GM18519 (cell line): Measurements from ENCODE around the gene PCDHA4.
"Not testable (repeated sequence)": the region's sequence is repeated elsewhere in the genome, so short reads cannot be mapped to it uniquely, and the experiment has no call there.

Experiments used
- ATAC-seq: cut with Tn5 transposase; IDR thresholded peaks from one replicate; pipeline ENCODE4 v1.9.1; 2021; ENCODE audit warnings: mild to moderate bottlenecking, moderate library complexity; ENCODE audit not compliant: unreplicated experiment, low FRiP score

Gene PCDHA4

DNA sequence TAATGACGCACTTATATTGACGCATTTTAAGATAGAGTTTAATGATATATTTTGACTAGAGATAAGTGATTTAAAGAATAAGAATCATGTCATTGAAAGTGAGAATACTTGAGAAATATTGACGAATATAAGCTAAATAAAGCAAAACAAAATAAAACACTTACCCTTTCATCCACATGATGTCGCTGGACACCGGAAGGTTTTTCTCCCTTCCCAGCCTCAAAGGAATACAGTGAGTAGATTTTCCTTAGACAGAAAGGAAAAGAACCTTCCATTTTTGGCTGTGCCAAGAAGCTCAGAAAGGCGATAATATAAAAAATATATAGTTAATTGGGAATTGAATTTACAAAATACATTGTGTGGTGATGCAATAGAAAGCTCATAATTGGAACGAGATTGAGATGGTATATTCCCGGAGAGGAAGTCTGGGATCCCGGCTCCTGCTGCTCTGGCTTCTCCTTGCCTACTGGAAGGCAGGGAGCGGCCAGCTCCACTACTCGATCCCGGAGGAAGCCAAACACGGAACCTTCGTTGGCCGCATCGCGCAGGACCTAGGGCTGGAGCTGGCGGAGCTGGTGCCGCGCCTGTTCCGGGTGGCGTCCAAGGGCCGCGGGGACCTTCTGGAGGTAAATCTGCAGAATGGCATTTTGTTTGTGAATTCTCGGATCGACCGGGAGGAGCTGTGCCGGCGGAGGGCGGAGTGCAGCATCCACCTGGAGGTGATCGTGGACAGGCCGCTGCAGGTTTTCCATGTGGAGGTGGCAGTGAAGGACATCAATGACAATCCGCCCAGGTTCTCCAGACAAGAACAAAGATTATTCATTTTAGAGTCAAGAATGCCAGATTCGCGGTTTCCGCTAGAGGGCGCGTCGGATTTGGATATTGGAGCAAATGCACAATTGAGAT lies 14.8 kb downstream of the PCDHA4 start, which contains the start of gene PCDHA5:
Gene PCDHA5, plus strand, starts transcription at position 239 of the 906 bp plus-strand sequence.
- ATAC-seq, result no peak

DNA sequence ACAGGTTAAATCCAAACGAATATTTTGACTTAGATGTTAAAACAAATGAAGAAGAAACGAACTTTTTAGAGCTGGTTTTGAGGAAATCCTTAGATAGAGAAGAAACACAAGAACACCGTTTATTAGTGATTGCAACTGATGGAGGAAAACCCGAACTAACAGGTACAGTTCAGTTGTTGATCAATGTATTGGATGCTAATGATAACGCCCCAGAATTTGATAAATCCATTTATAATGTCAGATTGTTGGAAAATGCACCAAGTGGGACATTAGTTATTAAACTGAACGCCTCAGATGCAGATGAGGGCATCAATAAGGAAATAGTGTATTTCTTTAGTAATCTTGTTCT lies 15.4 kb downstream of the PCDHA4 start:
- no peak for ATAC-seq

DNA sequence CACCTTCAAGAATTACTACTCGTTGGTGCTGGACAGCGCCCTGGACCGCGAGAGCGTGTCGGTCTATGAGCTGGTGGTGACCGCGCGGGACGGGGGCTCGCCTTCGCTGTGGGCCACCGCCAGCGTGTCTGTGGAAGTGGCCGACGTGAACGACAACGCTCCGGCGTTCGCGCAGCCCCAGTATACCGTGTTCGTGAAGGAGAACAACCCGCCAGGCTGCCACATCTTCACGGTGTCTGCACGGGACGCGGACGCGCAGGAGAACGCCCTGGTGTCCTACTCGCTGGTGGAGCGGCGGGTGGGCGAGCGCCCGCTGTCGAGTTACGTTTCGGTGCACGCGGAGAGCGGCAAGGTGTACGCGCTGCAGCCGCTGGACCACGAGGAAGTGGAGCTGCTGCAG lies 16.1 kb downstream of the PCDHA4 start:
- ATAC-seq, result not testable (repeated sequence)

DNA sequence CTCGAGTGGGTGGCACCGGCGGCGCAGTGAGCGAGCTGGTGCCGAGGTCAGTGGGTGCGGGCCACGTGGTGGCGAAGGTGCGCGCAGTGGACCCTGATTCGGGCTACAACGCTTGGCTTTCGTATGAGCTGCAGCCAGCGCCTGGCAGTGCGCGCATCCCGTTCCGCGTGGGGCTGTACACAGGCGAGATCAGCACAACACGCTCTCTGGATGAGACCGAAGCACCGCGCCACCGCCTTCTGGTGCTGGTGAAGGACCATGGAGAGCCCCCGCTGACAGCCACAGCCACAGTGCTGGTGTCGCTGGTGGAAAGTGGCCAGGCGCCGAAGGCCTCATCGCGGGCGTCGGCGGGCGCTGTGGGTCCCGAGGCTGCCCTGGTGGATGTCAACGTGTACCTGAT lies 16.6 kb downstream of the PCDHA4 start:
- no peak for ATAC-seq

DNA sequence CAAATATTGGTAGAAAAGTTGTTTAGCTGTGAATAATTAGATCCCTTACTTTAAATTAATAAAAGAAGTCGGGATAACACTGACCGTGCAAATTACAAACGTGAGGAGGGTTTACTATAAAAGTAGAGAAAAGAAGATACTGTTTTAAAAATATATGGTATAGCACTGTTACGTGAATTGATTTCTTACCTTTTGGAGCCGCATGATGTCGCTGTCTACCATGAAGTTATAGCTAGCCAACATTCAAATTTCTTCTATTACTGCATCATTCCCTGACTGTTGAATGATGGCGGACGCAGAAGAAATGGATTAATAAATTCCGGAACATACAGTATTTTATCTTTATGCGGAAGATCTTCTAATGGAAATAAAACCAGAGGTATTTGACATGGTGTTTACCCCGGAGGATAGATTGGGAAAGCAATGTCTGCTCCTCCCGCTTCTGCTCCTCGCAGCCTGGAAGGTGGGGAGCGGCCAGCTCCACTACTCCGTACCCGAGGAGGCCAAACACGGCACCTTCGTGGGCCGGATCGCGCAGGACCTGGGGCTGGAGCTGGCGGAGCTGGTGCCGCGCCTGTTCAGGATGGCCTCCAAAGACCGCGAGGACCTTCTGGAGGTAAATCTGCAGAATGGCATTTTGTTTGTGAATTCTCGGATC lies 21.0 kb downstream of the PCDHA4 start, which contains the start of gene PCDHA6:
Gene PCDHA6, plus strand, starts transcription at position 257 of the 658 bp plus-strand sequence. Its CDS starts 132 bp downstream, at position 389.
- no peak for ATAC-seq

DNA sequence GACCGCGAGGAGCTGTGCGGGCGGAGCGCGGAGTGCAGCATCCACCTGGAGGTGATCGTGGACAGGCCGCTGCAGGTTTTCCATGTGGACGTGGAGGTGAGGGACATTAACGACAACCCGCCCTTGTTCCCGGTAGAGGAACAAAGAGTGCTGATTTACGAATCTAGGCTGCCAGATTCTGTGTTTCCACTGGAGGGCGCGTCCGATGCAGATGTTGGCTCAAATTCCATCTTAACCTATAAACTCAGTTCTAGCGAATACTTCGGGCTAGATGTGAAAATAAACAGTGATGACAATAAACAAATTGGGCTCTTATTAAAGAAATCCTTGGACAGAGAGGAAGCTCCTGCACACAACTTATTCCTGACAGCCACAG lies 21.5 kb downstream of the PCDHA4 start:
- no peak for ATAC-seq

DNA sequence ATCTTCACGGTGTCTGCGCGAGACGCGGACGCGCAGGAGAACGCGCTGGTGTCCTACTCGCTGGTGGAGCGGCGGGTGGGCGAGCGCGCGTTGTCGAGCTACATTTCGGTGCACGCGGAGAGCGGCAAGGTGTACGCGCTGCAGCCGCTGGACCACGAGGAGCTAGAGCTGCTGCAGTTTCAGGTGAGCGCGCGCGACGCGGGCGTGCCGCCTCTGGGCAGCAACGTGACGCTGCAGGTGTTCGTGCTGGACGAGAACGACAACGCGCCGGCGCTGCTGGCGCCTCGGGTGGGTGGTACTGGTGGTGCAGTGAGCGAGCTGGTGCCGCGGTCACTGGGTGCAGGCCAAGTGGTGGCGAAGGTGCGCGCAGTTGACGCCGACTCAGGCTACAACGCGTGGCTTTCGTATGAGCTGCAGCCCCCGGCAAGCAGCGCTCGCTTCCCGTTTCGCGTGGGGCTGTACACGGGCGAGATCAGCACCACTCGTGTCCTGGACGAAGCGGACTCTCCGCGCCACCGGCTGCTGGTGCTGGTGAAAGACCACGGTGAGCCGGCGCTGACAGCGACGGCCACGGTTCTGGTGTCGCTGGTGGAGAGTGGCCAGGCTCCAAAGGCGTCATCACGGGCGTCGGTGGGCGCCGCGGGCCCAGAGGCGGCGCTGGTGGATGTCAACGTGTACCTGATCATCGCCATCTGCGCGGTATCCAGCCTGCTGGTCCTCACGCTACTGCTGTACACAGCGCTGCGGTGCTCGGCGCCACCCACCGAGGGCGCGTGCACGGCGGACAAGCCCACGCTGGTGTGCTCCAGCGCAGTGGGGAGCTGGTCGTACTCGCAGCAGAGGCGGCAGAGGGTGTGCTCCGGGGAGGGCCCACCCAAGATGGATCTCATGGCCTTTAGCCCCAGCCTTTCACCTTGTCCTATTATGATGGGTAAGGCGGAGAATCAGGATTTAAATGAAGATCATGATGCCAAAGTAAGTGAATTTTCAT lies 22.9 kb downstream of the PCDHA4 start:
- not testable (repeated sequence) for ATAC-seq

DNA sequence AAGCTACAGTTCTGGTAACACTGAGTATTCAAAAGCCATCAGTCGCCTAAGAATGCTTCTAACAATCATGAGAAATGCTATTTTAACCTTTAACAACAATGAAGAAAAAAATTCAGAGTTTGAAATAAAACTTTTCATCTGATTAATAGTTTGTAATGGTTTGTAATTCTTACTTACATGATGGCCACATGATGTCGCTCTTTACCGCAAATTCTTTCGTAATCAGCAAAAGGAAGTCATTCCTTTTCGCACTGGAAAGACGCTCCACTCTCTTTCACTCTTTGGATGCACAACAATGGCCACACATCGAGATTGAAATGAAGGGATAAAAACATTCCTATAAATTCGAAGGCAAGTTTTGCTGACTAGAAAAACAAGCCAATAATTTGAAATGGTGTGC lies 27.1 kb downstream of the PCDHA4 start, which contains the start of gene PCDHA7:
Gene PCDHA7, plus strand, starts transcription at position 277 of the 400 bp plus-strand sequence. Its CDS starts 115 bp downstream, at position 392.
- ATAC-seq, result no peak

DNA sequence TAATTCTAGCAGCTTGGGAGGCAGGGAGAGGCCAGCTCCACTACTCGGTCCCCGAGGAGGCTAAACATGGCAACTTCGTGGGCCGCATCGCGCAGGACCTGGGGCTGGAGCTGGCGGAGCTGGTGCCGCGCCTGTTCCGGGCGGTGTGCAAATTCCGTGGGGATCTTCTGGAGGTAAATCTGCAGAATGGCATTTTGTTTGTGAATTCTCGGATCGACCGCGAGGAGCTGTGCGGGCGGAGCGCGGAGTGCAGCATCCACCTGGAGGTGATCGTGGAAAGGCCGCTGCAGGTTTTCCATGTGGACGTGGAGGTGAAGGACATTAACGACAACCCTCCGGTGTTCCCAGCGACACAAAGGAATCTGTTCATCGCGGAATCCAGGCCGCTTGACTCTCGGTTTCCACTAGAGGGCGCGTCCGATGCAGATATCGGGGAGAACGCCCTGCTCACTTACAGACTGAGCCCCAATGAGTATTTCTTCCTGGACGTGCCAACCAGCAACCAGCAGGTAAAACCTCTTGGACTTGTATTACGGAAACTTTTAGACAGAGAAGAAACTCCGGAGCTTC lies 27.7 kb downstream of the PCDHA4 start:
- not testable (repeated sequence) for ATAC-seq

DNA sequence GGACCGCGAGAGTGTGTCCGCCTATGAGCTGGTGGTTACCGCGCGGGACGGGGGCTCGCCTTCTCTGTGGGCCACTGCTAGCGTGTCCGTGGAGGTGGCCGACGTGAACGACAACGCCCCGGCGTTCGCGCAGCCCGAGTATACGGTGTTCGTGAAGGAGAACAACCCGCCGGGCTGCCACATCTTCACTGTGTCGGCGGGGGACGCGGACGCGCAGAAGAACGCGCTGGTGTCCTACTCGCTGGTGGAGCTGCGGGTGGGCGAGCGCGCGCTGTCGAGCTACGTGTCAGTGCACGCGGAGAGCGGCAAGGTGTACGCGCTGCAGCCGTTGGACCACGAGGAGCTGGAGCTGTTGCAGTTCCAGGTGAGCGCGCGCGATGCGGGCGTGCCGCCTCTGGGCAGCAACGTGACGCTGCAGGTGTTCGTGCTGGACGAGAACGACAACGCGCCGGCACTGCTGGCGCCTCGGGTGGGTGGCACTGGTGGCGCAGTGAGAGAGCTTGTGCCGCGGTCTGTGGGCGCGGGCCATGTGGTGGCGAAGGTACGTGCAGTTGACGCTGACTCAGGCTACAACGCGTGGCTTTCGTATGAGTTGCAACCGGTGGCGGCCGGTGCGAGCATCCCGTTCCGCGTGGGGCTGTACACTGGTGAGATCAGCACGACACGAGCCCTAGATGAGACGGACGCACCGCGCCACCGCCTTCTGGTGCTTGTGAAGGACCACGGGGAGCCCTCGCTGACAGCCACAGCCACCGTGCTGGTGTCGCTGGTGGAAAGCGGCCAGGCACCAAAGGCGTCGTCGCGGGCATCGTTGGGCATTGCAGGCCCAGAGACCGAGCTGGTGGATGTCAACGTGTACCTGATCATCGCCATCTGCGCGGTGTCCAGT lies 29.0 kb downstream of the PCDHA4 start:
- ATAC-seq, result no peak

DNA sequence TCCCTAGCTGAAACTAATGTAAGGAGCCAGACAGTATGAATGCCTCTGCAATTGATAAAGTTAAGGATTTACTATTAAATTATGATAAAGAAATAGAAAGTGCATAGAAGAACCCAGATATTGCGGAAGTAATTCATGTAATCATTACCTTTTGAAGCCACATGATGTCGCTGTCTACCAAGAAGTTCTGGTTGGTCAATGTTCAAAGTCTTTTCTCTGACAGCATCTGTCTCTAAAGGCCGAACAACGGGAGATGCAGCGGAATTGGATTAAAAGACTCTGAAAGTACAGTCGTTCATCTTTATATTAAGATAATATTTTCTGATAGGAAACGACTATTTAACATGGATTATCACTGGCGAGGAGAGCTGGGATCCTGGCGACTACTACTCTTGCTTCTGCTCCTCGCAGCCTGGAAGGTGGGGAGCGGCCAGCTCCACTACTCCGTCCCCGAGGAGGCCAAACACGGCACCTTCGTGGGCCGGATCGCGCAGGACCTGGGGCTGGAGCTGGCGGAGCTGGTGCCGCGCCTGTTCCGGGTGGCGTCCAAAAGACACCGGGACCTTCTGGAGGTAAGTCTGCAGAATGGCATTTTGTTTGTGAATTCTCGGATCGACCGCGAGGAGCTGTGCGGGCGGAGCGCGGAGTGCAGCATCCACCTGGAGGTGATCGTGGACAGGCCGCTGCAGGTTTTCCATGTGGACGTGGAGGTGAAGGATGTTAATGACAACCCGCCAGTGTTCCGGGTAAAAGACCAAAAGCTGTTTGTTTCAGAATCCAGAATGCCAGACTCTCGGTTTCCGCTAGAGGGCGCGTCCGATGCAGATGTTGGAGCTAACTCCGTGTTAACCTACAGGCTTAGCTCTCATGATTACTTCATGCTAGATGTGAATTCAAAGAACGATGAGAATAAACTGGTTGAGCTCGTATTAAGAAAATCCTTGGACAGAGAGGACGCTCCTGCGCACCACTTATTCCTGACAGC lies 34.4 kb downstream of the PCDHA4 start, which contains the start of gene PCDHA8:
Gene PCDHA8, plus strand, starts transcription at position 210 of the 985 bp plus-strand sequence. Its CDS starts 135 bp downstream, at position 345.
- ATAC-seq, result no peak

DNA sequence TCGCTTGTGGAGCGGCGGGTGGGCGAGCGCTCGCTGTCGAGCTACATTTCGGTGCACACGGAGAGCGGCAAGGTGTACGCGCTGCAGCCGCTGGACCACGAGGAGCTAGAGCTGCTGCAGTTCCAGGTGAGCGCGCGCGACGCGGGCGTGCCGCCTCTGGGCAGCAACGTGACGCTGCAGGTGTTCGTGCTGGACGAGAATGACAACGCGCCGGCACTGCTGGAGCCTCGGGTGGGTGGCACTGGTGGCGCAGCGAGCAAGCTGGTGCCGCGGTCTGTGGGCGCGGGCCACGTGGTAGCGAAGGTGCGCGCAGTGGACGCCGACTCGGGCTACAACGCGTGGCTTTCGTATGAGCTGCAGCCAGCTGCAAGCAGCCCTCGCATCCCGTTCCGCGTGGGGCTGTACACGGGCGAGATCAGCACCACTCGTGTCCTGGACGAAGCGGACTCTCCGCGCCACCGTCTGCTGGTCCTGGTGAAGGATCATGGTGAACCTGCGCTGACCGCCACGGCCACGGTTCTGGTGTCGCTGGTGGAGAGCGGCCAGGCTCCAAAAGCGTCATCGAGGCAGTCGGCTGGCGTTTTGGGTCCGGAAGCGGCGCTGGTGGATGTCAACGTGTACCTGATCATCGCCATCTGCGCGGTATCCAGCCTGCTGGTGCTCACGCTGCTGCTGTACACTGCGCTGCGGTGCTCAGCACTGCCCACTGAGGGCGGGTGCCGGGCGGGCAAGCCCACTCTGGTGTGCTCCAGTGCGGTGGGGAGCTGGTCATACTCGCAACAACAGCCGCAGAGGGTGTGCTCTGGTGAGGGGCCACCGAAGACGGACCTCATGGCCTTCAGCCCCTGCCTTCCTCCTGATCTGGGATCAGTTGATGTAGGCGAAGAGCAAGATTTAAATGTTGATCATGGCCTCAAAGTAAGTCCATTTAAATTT lies 36.2 kb downstream of the PCDHA4 start:
- ATAC-seq, result no peak

DNA sequence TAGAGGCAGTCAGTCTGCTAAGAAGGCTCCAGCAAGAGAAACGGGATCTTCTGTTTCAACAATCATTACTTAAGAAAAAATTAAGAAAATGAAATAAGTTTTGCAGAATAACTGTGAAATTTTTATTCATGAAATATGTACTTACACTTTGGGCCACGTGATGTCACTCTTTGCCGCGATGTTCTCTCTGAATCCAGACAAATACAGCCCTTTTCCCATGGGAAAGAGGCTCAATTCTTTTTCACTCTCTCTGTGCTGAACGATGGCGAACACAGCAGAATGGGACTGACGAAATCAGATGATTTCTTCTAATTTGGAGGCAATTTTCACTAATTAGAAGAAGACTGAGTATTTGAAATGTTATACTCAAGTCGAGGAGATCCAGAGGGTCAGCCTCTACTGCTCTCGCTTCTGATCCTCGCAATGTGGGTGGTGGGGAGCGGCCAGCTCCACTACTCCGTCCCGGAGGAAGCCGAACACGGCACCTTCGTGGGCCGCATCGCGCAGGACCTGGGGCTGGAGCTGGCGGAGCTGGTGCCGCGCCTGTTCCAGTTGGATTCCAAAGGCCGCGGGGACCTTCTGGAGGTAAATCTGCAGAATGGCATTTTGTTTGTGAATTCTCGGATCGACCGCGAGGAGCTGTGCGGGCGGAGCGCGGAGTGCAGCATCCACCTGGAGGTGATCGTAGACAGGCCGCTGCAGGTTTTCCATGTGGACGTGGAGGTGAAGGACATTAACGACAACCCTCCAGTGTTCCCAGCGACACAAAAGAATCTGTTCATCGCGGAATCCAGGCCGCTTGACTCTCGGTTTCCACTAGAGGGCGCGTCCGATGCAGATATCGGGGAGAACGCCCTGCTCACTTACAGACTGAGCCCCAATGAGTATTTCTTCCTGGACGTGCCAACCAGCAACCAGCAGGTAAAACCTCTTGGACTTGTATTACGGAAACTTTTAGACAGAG lies 41.6 kb downstream of the PCDHA4 start, which contains the start of gene PCDHA9:
Gene PCDHA9, plus strand, starts transcription at position 244 of the 964 bp plus-strand sequence. Its CDS starts 114 bp downstream, at position 358.
- ATAC-seq, result not testable (repeated sequence)

DNA sequence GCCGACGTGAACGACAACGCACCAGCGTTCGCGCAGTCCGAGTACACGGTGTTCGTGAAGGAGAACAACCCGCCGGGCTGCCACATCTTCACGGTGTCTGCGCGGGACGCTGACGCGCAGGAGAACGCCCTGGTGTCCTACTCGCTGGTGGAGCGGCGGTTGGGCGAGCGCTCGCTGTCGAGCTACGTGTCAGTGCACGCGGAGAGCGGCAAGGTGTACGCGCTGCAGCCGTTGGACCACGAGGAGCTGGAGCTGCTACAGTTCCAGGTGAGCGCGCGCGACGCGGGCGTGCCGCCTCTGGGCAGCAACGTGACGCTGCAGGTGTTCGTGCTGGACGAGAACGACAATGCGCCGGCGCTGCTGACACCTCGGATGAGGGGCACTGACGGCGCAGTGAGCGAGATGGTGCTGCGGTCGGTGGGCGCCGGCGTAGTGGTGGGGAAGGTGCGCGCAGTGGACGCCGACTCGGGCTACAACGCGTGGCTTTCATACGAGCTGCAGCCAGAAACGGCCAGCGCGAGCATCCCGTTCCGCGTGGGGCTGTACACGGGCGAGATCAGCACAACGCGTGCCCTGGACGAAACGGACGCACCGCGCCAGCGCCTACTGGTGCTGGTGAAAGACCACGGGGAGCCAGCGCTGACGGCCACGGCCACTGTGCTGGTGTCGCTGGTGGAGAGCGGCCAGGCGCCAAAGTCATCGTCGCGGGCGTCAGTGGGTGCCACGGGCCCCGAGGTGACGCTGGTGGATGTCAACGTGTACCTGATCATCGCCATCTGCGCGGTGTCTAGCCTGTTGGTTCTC lies 43.2 kb downstream of the PCDHA4 start:
- not testable (repeated sequence) for ATAC-seq
